D721Med (cell line): ENCODE data around the gene TMEM170B.

Experiments used
- DNase-seq: peaks from one replicate; pipeline ENCODE4 v3.0.0; 2011; ENCODE audit warnings: low spot score; ENCODE audit not compliant: insufficient read length
- FAIRE-seq: peaks from 2 replicates; lab custom pipeline; 2011; peaks lifted over from hg19 to GRCh38; lab: Jason Lieb, UNC
- TF ChIP-seq, protein P1 (sequence below): IDR thresholded peaks from 2 replicates; pipeline ENCODE4 v1.5.1; 2012; ENCODE audit warnings: mild to moderate bottlenecking, control low read depth; ENCODE audit not compliant: insufficient read depth; ENCODE audit errors: missing control alignments

Gene TMEM170B

DNA sequence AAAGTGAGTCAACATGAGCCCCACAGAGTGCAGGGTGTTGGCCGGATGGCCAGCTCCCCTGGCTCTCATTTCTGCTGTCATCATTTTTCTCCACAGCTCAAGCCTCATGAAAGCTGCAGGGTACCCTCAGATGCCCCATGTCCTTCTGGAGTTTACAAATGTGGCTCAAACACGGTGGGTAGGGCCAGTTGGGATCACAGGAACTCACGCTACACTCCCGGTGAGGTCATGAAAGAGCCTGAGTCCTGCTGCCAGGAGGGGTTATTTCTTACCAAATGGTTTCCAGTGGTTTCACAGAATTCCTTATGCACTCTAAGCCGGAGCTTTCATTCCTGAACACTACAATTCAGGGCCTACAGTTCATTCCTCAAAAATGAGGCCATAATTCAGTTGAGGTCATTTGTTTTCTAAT, 78.7 kb downstream of the TMEM170B start:
- TF ChIP-seq, protein P1, sequence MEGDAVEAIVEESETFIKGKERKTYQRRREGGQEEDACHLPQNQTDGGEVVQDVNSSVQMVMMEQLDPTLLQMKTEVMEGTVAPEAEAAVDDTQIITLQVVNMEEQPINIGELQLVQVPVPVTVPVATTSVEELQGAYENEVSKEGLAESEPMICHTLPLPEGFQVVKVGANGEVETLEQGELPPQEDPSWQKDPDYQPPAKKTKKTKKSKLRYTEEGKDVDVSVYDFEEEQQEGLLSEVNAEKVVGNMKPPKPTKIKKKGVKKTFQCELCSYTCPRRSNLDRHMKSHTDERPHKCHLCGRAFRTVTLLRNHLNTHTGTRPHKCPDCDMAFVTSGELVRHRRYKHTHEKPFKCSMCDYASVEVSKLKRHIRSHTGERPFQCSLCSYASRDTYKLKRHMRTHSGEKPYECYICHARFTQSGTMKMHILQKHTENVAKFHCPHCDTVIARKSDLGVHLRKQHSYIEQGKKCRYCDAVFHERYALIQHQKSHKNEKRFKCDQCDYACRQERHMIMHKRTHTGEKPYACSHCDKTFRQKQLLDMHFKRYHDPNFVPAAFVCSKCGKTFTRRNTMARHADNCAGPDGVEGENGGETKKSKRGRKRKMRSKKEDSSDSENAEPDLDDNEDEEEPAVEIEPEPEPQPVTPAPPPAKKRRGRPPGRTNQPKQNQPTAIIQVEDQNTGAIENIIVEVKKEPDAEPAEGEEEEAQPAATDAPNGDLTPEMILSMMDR: no peak
- DNase-seq (no peak), FAIRE-seq (no peak)

DNA sequence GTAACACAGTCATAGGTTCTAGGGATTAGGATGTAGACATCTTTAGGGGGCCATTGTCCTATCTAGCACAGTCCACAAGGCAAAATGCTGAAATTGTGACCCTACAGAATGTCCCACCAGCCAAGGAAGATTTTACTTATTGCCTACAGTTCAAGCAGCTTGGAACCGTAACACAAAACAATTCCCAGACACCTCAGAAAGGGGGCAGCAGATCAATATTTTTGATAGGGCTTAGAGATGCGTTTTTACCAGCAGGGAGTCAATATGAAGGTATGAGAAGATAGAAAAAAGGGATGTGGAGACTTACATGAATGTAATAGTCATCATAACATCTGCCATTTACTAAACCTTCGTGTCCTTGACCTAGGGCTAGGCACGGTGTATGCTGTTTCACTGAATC, 81.0 kb downstream of the TMEM170B start:
- FAIRE-seq (no peak), DNase-seq (no peak)
- TF ChIP-seq, protein P1: no peak

DNA sequence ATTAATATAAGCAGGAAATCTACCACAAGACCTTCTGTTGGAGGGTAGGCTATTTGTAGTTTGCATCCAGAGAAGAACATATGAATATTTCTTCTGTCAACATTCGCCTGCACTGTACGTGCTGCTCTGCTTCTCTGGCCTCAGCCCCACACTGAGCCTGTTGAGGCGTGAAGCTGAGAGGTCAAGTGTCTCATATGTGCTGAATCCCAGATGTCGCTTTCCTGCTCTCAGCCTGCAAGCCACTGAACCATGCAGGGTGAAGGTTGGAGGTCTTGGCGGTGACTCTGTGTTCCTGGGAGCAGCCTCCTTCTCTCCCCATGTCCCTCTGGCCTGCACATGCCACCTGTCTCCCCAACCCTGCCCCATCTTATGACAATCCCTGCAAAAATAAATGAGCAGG, 83.6 kb downstream of the TMEM170B start:
- FAIRE-seq (no peak), DNase-seq (no peak)
- TF ChIP-seq, protein P1: no peak

DNA sequence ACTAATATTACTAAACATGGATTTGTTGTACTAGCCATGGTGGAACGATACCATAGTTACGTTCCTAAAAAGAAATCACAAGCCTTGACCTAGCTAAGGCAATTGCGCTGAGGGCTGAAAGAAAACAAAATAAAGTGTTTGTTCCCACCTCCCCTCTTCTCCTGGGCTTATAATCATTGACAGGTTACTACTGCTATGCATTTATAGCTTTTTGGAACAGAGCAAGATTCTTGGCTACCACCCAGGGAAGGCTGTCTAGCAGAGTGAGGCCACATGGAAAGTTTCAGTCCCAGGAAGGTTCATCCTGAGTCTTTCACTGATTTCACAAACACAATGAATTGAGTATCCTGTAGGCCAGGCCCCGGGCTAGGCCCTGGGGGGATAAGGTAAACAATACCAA, 84.6 kb downstream of the TMEM170B start:
- no peak for DNase-seq
- FAIRE-seq: no peak
- TF ChIP-seq, protein P1: no peak

DNA sequence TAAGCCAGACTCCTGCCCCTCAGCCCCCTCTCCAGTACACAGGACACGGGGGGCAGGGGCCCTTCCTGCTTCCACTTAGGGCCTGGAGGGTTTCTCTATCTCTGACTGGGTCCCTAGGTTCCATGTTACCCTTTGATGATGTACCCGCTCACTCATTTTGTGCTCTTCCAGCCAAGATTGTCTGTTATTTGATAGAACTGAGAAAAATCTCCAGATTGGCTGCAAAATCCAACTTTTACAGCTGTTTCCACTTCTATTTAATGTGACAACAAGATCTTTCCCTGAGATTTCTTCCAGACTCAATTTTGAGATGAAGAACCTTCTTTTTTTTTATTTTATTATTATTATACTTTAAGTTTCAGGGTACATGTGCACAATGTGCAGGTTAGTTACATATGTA, 85.7 kb downstream of the TMEM170B start:
- TF ChIP-seq, protein P1: no peak
- DNase-seq: no peak
- FAIRE-seq: no peak

DNA sequence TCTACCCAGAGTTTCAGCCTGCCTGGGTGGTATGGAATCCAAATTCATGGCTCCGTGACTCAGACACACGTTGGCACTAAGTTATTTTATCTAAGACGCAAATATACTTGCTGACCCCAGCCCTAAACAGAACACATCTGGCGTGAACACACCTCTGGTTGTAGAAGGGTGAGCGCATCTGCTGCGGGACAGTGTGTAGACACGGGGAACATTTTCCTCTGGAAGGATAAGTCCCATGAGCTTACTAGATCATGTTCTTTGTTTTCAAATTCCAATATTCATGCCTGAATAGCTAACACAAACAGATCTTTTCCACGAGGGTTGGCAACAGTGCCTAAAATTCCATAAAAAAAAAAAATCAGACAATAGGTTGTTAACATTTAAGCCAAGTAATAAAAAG, 87.8 kb downstream of the TMEM170B start:
- FAIRE-seq (no peak), DNase-seq (no peak)
- TF ChIP-seq, protein P1: no peak

DNA sequence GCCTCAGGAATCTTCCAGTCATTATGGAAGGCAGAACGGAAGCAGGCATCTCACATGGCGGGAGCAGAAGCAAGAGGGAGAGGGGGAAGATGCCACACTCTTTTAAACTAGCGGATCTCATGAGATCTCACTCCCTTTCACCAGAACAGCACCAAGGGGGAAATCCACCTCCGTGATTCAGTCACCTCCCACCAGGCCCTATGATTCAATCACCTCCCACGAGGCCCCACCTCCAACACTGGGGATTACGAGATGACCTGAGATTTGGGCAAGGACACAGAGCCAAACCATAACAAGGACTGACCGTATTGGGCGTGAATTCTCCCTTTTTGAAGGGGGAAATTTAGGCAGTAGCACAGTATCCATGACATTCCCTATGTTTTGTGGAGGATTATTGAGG, 88.8 kb downstream of the TMEM170B start:
- FAIRE-seq (no peak), DNase-seq (no peak)
- TF ChIP-seq, protein P1: no peak
